ENCODE data around the gene PLCB2. TPM values are rescaled to one million over a fixed set of nuclear protein-coding genes. Genes with fewer than 3 reads are reported as not detected.

PLCB2 gene
- total RNA-seq, 1 donor from 2014 or later: 0.56 TPM

DNA sequence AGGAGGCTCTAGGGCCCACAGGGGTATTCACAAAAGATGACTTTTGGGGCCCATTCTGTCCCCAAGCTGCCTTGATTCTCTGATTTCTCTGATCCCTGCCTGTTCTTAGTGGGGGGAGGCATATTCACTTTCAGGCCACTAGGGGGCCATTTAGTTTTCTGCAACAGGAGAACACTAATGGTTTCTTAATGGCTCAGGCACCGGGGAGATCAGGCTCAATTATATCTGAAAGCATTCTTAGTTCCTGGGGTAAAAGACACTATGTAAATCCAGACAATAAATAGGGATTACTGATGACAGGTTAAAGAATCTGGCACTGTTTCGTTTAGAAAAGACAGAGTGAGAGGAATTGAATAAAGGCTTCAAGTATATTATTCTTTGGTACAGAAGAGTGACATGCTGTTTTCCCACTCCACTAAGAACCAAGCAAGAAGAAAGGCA lies 13.2 kb upstream of the PLCB2 start:
- H3K4me1 Mint-ChIP-seq: peaks cover 37% of the 10 kb centered on the region
- Histone ChIP-seq H3K4me1 (peaks cover 23% of the 10 kb centered on the region), H3K27me3 (peaks cover 52% of the 10 kb centered on the region), H3F3A (ENCODE audit: low read depth) (peaks cover 22% of the 10 kb centered on the region), H3K27ac (no peak overlapping the region), H3K4me3 (no peak overlapping the region), H4K20me1 (ENCODE audit: low read depth) (peaks cover 23% of the 10 kb centered on the region), H3K9me3 (ENCODE audit: low read depth) (no peaks in the 10 kb centered on the region), H3K4me2 (no peak overlapping the region), H2AFZ (replicated peaks) (no peak overlapping the region), H3K9ac (no peak overlapping the region), H3K36me3 (no peaks in the 10 kb centered on the region), H3K79me2 (ENCODE audit: low read depth) (no peaks in the 10 kb centered on the region)
- peaks cover 6% of the 10 kb centered on the region for H3K36me3 Mint-ChIP-seq
- H3K9me3 Mint-ChIP-seq: no peaks in the 10 kb centered on the region
- H3K4me3 Mint-ChIP-seq: peak overlapping the region; percentile 25
- no peak for TF ChIP-seq EZH2 (IDR thresholded peaks at IDR 0.05)
- TF ChIP-seq, protein P1, sequence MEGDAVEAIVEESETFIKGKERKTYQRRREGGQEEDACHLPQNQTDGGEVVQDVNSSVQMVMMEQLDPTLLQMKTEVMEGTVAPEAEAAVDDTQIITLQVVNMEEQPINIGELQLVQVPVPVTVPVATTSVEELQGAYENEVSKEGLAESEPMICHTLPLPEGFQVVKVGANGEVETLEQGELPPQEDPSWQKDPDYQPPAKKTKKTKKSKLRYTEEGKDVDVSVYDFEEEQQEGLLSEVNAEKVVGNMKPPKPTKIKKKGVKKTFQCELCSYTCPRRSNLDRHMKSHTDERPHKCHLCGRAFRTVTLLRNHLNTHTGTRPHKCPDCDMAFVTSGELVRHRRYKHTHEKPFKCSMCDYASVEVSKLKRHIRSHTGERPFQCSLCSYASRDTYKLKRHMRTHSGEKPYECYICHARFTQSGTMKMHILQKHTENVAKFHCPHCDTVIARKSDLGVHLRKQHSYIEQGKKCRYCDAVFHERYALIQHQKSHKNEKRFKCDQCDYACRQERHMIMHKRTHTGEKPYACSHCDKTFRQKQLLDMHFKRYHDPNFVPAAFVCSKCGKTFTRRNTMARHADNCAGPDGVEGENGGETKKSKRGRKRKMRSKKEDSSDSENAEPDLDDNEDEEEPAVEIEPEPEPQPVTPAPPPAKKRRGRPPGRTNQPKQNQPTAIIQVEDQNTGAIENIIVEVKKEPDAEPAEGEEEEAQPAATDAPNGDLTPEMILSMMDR (IDR thresholded peaks at IDR 0.05): peak; percentile 94
- H3K27me3 Mint-ChIP-seq (ENCODE audit: insufficient read depth, low read depth): peaks cover 17% of the 10 kb centered on the region
- H3K27ac Mint-ChIP-seq: no peak overlapping the region
- peak; percentile 78 for DNase-seq (ENCODE audit: low spot score)

DNA sequence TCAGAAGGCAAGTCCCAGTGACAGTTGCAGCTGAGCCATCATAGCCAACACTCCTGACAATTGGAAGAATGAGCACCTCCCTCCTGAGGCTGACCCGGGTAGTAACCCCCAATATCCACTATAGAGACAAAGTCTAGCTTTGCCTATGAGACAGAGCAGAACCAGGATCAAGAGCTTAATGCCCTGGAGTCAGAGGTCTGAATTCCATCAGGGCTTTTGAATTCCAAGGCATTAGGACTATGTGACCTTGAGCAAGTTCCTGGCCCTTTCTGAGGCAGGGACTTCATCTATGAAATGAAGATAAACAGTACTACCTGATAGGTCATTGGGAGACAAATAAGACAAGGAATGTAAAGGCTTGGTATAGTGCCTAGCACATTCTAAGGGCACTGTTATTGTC lies 12.7 kb upstream of the PLCB2 start:
- H2AFZ ChIP-seq (replicated peaks): no peak overlapping the region
- no peak for DNase-seq (ENCODE audit: low spot score)
- peaks cover 18% of the 10 kb centered on the region for H3K4me1 ChIP-seq
- H3K79me2 ChIP-seq (ENCODE audit: low read depth): no peaks in the 10 kb centered on the region
- no peak overlapping the region for H3K4me3 ChIP-seq
- no peaks in the 10 kb centered on the region for H3K9me3 Mint-ChIP-seq
- H4K20me1 ChIP-seq (ENCODE audit: low read depth): peaks cover 18% of the 10 kb centered on the region
- H3K9me3 ChIP-seq (ENCODE audit: low read depth): no peaks in the 10 kb centered on the region
- H3K36me3 Mint-ChIP-seq: peaks cover 5% of the 10 kb centered on the region
- H3K27ac ChIP-seq: no peak overlapping the region
- H3K36me3 ChIP-seq: no peaks in the 10 kb centered on the region
- H3K4me3 Mint-ChIP-seq: no peak overlapping the region
- H3K27me3 ChIP-seq: peaks cover 46% of the 10 kb centered on the region
- H3K27me3 Mint-ChIP-seq (ENCODE audit: insufficient read depth, low read depth): peaks cover 17% of the 10 kb centered on the region
- H3K27ac Mint-ChIP-seq: no peak overlapping the region
- H3F3A ChIP-seq (ENCODE audit: low read depth): peaks cover 17% of the 10 kb centered on the region
- H3K4me2 ChIP-seq: no peak overlapping the region
- no peak overlapping the region for H3K9ac ChIP-seq
- peaks cover 32% of the 10 kb centered on the region for H3K4me1 Mint-ChIP-seq
- no peak for TF ChIP-seq EZH2 (IDR thresholded peaks at IDR 0.05)
- no peak for TF ChIP-seq EZH2phosphoT487 (IDR thresholded peaks at IDR 0.05)
- TF ChIP-seq, protein P1 (IDR thresholded peaks at IDR 0.05): no peak

DNA sequence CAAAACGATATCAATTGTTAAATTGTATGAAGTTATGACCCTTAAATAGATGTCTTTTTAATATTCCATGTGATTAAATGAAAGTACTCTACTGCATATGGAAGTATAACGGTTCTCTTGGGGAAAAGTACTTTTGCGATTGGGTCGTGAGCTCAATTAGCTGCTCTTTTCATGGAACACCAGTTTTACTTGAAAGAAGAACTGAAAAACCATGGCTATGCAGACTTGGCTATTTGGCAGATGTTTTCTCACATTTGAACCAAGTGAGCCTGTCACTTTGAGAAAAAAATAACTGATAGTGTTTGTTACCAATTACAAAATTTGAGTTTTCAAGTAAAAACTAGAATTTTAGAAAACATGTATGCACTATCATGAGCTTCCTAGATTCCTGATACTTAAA lies 9.8 kb upstream of the PLCB2 start:
- Histone ChIP-seq H3F3A (ENCODE audit: low read depth) (peaks cover 5% of the 10 kb centered on the region), H3K9me3 (ENCODE audit: low read depth) (no peaks in the 10 kb centered on the region), H2AFZ (replicated peaks) (no peak overlapping the region), H3K36me3 (no peaks in the 10 kb centered on the region), H3K79me2 (ENCODE audit: low read depth) (no peaks in the 10 kb centered on the region), H3K4me1 (peaks cover 3% of the 10 kb centered on the region), H3K27me3 (peaks cover 24% of the 10 kb centered on the region), H3K4me3 (no peak overlapping the region), H3K9ac (no peak overlapping the region), H3K4me2 (no peak overlapping the region), H4K20me1 (ENCODE audit: low read depth) (peaks cover 4% of the 10 kb centered on the region), H3K27ac (no peak overlapping the region)
- Mint-ChIP-seq H3K27me3 (ENCODE audit: insufficient read depth, low read depth) (peaks cover 18% of the 10 kb centered on the region), H3K4me3 (no peak overlapping the region), H3K27ac (no peak overlapping the region), H3K36me3 (no peaks in the 10 kb centered on the region), H3K9me3 (no peaks in the 10 kb centered on the region), H3K4me1 (peaks cover 27% of the 10 kb centered on the region)
- DNase-seq (ENCODE audit: low spot score): no peak
- TF ChIP-seq, protein P1 (IDR thresholded peaks at IDR 0.05): no peak
- no peak for TF ChIP-seq EZH2 (IDR thresholded peaks at IDR 0.05)
- TF ChIP-seq EZH2phosphoT487 (IDR thresholded peaks at IDR 0.05): no peak

Data from neural progenitor cell (in vitro differentiated cells).